Mesenchymal stem cell (in vitro differentiated cells and primary cell): ENCODE results near the gene RRP1.
A peak's percentile ranks its signal among the peaks of the same experiment; 100 is the strongest.

Source experiments
- DNase-seq: peaks from one replicate; pipeline ENCODE4 v3.0.0-alpha.2; 2013
- H2AFZ ChIP-seq: one replicate; pipeline ENCODE4 v1.6.1; 2013; ENCODE audit warnings: low read depth, mild to moderate bottlenecking, control low read depth, inconsistent platforms, low read length, moderate library complexity
- H2AK5ac ChIP-seq: 2 replicates; pipeline ENCODE4 v1.6.1; 2013; ENCODE audit warnings: low read length, moderate library complexity, mild to moderate bottlenecking, inconsistent platforms; ENCODE audit not compliant: severe bottlenecking
- H2BK120ac ChIP-seq: one replicate; pipeline ENCODE4 v1.6.1; 2013; ENCODE audit warnings: low read depth, mild to moderate bottlenecking, inconsistent platforms, low read length, moderate library complexity
- H2BK12ac ChIP-seq, 2 experiments: one replicate each; pipeline ENCODE4 v1.6.1; 2013; ENCODE audit warnings: inconsistent platforms in 2 of 2, low read length in 2 of 2, mild to moderate bottlenecking in 2 of 2, moderate library complexity in 2 of 2, control low read depth in 1 of 2
- H2BK15ac ChIP-seq: one replicate; pipeline ENCODE4 v1.6.1; 2013; ENCODE audit warnings: mild to moderate bottlenecking, low read depth, inconsistent platforms; ENCODE audit not compliant: poor library complexity, severe bottlenecking
- H2BK5ac ChIP-seq: 2 replicates; pipeline ENCODE4 v1.6.1; 2013; ENCODE audit warnings: low read depth, mild to moderate bottlenecking, low read length, control low read depth, inconsistent platforms; ENCODE audit not compliant: poor library complexity, severe bottlenecking
- H3K14ac ChIP-seq, 2 experiments: one replicate each; pipeline ENCODE4 v1.6.1; 2013; ENCODE audit warnings: inconsistent platforms in 2 of 2, low read length in 2 of 2, control low read depth in 1 of 2, mild to moderate bottlenecking in 1 of 2, moderate library complexity in 1 of 2
- H3K18ac ChIP-seq, 2 experiments: one replicate each; pipeline ENCODE4 v1.6.1; 2013; ENCODE audit warnings: inconsistent platforms in 2 of 2, low read length in 2 of 2, control low read depth in 1 of 2, low read depth in 1 of 2, mild to moderate bottlenecking in 1 of 2
- H3K23ac ChIP-seq, 2 experiments: one replicate each; pipeline ENCODE4 v1.6.1; 2013; ENCODE audit warnings: inconsistent platforms in 2 of 2, low read length in 2 of 2, mild to moderate bottlenecking in 2 of 2, moderate library complexity in 2 of 2, control low read depth in 1 of 2
- H3K27ac ChIP-seq: 2 replicates; pipeline ENCODE4 v1.5.1; 2013; ENCODE audit warnings: mild to moderate bottlenecking, moderate library complexity, low read length, control low read depth, inconsistent platforms; ENCODE audit not compliant: poor library complexity, severe bottlenecking
- H3K27me3 ChIP-seq, 2 experiments: 2 replicates each; pipeline versions ENCODE4 v1.6.1 to v1.7.0; 2013; ENCODE audit warnings: low read length in 2 of 2, mild to moderate bottlenecking in 2 of 2, moderate library complexity in 2 of 2, control low read depth in 1 of 2, inconsistent platforms in 1 of 2; ENCODE audit not compliant: control insufficient read depth in 1 of 2, insufficient read depth in 1 of 2
- H3K36me3 ChIP-seq, 2 experiments: 2 replicates each; pipeline versions ENCODE4 v1.6.1 to v1.7.0; 2013; ENCODE audit warnings: low read length in 2 of 2, control low read depth in 1 of 2, inconsistent platforms in 1 of 2, low read depth in 1 of 2, mild to moderate bottlenecking in 1 of 2; ENCODE audit not compliant: insufficient read depth in 2 of 2, control insufficient read depth in 1 of 2
- H3K4ac ChIP-seq, 2 experiments: one replicate each; pipeline ENCODE4 v1.6.1; 2013; ENCODE audit warnings: inconsistent platforms in 2 of 2, low read length in 2 of 2, mild to moderate bottlenecking in 2 of 2, moderate library complexity in 2 of 2, control low read depth in 1 of 2, low read depth in 1 of 2
- H3K4me1 ChIP-seq: 2 replicates; pipeline ENCODE4 v1.6.1; 2013; ENCODE audit warnings: low read depth, low read length, control low read depth; ENCODE audit not compliant: control insufficient read depth, insufficient read depth
- H3K4me2 ChIP-seq: 2 replicates; pipeline ENCODE4 v1.6.1; 2013; ENCODE audit warnings: low read length, mild to moderate bottlenecking, inconsistent platforms; ENCODE audit not compliant: poor library complexity, severe bottlenecking
- H3K4me3 ChIP-seq, 2 experiments: 2 replicates each; pipeline versions ENCODE4 v1.5.1 to v1.7.0; 2013; ENCODE audit warnings: low read length in 2 of 2, mild to moderate bottlenecking in 2 of 2, control low read depth in 1 of 2, low read depth in 1 of 2; ENCODE audit not compliant: insufficient read depth in 1 of 2
- H3K79me1 ChIP-seq: replicated peaks from 2 replicates; pipeline ENCODE4 v1.6.1; 2013; ENCODE audit warnings: mild to moderate bottlenecking, control low read depth, low read length, inconsistent platforms; ENCODE audit not compliant: poor library complexity, severe bottlenecking
- H3K9ac ChIP-seq: 2 replicates; pipeline ENCODE4 v1.7.0; 2013; ENCODE audit warnings: mild to moderate bottlenecking, low read length, moderate library complexity
- H3K9me3 ChIP-seq: 2 replicates; pipeline ENCODE4 v1.7.0; 2013; ENCODE audit warnings: mild to moderate bottlenecking, low read length; ENCODE audit not compliant: control insufficient read depth
- H4K8ac ChIP-seq: one replicate; pipeline ENCODE4 v1.6.1; 2013; ENCODE audit warnings: inconsistent platforms, mild to moderate bottlenecking, low read length, moderate library complexity
- H4K91ac ChIP-seq: one replicate; pipeline ENCODE4 v1.6.1; 2013; ENCODE audit warnings: mild to moderate bottlenecking, low read length, inconsistent platforms
- WGBS: methylation state at CpG from one replicate; pipeline ENCODE4 v1.1.7; 2013; ENCODE audit warnings: mixed read lengths; 5-methylcytosine and 5-hydroxymethylcytosine counted together

Gene RRP1

GRCh38 chr21:43757601-43758000, 31.8 kb upstream of the RRP1 start:
- Histone ChIP-seq H2BK5ac (no peak overlapping the region), H3K4ac (no peak overlapping the region), H3K14ac (no peak overlapping the region), H3K18ac (no peak overlapping the region), H2AK5ac (no peak overlapping the region), H3K4me2 (no peak overlapping the region), H2BK120ac (no peak overlapping the region), H3K4me3 (peak overlapping the region in 1 of 2 experiments; percentile 62), H4K91ac (no peak overlapping the region), H3K36me3 (peaks cover 80 to 87% of the 10 kb centered on the region in 2 experiments), H3K27me3 (no peaks in the 10 kb centered on the region), H2BK15ac (no peak overlapping the region), H4K8ac (no peak overlapping the region), H3K27ac (no peak overlapping the region), H3K79me1 (peaks cover 27% of the 10 kb centered on the region), H2AFZ (no peak overlapping the region), H3K9me3 (no peaks in the 10 kb centered on the region), H3K4me1 (peaks cover 14% of the 10 kb centered on the region), H3K9ac (peak overlapping the region; percentile 80), H3K23ac (no peak overlapping the region), H2BK12ac (no peak overlapping the region)
- DNase-seq, result no peak
- 95% methylated on average over 16 of the region's 16 CpGs for WGBS

- Histone ChIP-seq H3K79me1 (peaks cover 27% of the 10 kb centered on the region), H2AK5ac (no peak overlapping the region), H3K4ac (no peak overlapping the region), H2BK5ac (no peak overlapping the region), H3K27me3 (no peaks in the 10 kb centered on the region), H3K14ac (no peak overlapping the region), H2BK120ac (no peak overlapping the region), H3K18ac (no peak overlapping the region), H3K4me3 (peak overlapping the region in 1 of 2 experiments; percentile 62), H2AFZ (no peak overlapping the region), H3K4me1 (peaks cover 14% of the 10 kb centered on the region), H4K91ac (no peak overlapping the region), H3K9ac (peak overlapping the region; percentile 80), H2BK15ac (no peak overlapping the region), H3K9me3 (peaks cover 3% of the 10 kb centered on the region), H3K27ac (peak overlapping the region; percentile 46), H4K8ac (peak overlapping the region; percentile 46), H3K36me3 (peaks cover 80 to 87% of the 10 kb centered on the region in 2 experiments), H2BK12ac (no peak overlapping the region), H3K23ac (no peak overlapping the region), H3K4me2 (peak overlapping the region; percentile 2)
- WGBS, result 92% methylated on average over 18 of the region's 18 CpGs
- DNase-seq, result peak; percentile 50
Observed at GRCh38 chr21:43758111-43758641, 31.2 kb upstream of the RRP1 start.

GRCh38 chr21:43758811-43759210, 30.6 kb upstream of the RRP1 start:
- Histone ChIP-seq H2BK5ac (no peak overlapping the region), H3K14ac (no peak overlapping the region), H2AFZ (no peak overlapping the region), H3K9me3 (peaks cover 4% of the 10 kb centered on the region), H3K4me1 (peaks cover 14% of the 10 kb centered on the region), H3K79me1 (peaks cover 22% of the 10 kb centered on the region), H3K23ac (no peak overlapping the region), H2BK15ac (no peak overlapping the region), H3K27ac (no peak overlapping the region), H4K8ac (no peak overlapping the region), H4K91ac (no peak overlapping the region), H2BK120ac (no peak overlapping the region), H3K36me3 (peaks cover 76 to 85% of the 10 kb centered on the region in 2 experiments), H2BK12ac (no peak overlapping the region), H3K18ac (no peak overlapping the region), H3K4me3 (peak overlapping the region in 1 of 2 experiments; percentile 62), H3K9ac (peak overlapping the region; percentile 80), H3K4me2 (no peak overlapping the region), H3K4ac (no peak overlapping the region), H2AK5ac (no peak overlapping the region), H3K27me3 (no peaks in the 10 kb centered on the region)
- 92% methylated on average over 10 of the region's 10 CpGs for WGBS
- DNase-seq, result no peak

GRCh38 chr21:43759651-43760050, 29.7 kb upstream of the RRP1 start:
- Histone ChIP-seq H3K23ac (no peak overlapping the region), H2BK15ac (no peak overlapping the region), H2BK12ac (no peak overlapping the region), H3K9ac (no peak overlapping the region), H2AK5ac (no peak overlapping the region), H3K27me3 (no peaks in the 10 kb centered on the region), H3K27ac (no peak overlapping the region), H3K79me1 (peaks cover 18% of the 10 kb centered on the region), H3K18ac (no peak overlapping the region), H3K4me1 (peaks cover 16% of the 10 kb centered on the region), H2BK5ac (no peak overlapping the region), H3K4me3 (no peak overlapping the region), H4K91ac (no peak overlapping the region), H4K8ac (no peak overlapping the region), H3K4me2 (no peak overlapping the region), H2BK120ac (no peak overlapping the region), H3K4ac (no peak overlapping the region), H2AFZ (no peak overlapping the region), H3K9me3 (peaks cover 4% of the 10 kb centered on the region), H3K36me3 (peaks cover 68 to 85% of the 10 kb centered on the region in 2 experiments), H3K14ac (no peak overlapping the region)
- DNase-seq, result no peak
- WGBS, result 96% methylated on average over 19 of the region's 19 CpGs
